ENCODE results near the gene LTB4R2.

DNA sequence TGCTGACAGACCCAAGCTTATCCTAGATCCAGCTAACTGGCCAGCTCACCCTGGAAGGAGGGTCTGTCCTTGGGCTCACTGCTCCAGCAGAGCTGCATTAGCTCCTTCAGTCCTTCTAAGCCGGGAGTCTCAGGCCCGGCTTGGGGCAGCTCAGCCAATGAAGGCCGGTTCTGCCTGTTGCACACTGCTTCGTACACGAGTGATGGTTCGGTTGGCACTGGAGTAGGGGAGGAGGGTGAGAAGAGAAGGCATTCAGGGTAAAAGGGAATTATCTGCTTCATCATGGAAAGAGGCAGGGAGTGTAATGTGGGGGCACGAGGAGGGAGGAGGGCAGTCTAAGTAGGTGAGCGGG, 27.9 kb downstream of the LTB4R2 start:
- TF ChIP-seq, protein P1, sequence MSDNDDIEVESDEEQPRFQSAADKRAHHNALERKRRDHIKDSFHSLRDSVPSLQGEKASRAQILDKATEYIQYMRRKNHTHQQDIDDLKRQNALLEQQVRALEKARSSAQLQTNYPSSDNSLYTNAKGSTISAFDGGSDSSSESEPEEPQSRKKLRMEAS (IDR thresholded peaks at IDR 0.05; ENCODE audit: insufficient read depth, insufficient read length): no peak
- TF ChIP-seq, protein P2, sequence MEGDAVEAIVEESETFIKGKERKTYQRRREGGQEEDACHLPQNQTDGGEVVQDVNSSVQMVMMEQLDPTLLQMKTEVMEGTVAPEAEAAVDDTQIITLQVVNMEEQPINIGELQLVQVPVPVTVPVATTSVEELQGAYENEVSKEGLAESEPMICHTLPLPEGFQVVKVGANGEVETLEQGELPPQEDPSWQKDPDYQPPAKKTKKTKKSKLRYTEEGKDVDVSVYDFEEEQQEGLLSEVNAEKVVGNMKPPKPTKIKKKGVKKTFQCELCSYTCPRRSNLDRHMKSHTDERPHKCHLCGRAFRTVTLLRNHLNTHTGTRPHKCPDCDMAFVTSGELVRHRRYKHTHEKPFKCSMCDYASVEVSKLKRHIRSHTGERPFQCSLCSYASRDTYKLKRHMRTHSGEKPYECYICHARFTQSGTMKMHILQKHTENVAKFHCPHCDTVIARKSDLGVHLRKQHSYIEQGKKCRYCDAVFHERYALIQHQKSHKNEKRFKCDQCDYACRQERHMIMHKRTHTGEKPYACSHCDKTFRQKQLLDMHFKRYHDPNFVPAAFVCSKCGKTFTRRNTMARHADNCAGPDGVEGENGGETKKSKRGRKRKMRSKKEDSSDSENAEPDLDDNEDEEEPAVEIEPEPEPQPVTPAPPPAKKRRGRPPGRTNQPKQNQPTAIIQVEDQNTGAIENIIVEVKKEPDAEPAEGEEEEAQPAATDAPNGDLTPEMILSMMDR (IDR thresholded peaks at IDR 0.05; ENCODE audit: extremely low read depth in 1 of 2, insufficient read depth in 1 of 2, low read depth in 1 of 2, low read length in 2 of 2): no peak
- TF ChIP-seq FOS (IDR thresholded peaks at IDR 0.05; ENCODE audit: borderline replicate concordance, insufficient read depth, low read length): no peak

Measured in endothelial cell of umbilical vein (primary cell).